Measurements from ENCODE around the gene CEP164.

The CEP164 gene

GRCh38 chr11:117424781-117425180, 97.1 kb downstream of the CEP164 start:
- DNase-seq = no peak

DNA sequence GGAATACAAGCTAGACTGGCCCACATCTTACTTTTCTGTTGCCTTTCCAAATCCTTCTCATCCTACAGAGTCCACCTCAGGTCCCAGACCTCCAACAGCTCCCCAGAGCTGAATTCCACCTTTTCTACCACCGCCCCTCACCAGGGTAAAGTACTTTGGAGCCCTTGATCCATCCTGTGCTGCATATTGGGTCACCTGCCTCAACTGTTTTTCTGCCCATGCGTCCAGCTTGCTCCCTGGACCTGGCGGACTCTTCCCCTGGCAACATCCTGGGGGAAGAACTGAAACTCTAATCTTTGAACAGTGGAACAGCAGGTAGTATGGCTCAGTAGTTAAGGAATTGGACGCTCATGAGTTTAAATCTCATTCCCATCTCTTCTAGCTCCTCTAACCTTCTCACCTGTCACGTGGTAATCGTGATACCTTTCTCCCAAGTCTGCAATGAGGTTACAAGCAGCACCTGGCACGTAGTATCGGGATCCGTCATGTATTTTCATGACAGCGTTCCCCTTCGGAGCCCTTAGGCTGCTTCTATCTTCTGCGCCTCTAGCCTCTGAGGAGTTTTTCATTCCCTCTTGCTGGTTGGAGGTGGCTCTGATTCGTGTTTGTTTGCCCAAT, 98.1 kb downstream of the CEP164 start:
- no peak for DNase-seq

GRCh38 chr11:117426297-117426685, 98.6 kb downstream of the CEP164 start:
- peak; percentile 56 for DNase-seq

- DNase-seq = no peak
These were observed 99.3 kb downstream of the CEP164 start for GRCh38 chr11:117426941-117427340.

DNA sequence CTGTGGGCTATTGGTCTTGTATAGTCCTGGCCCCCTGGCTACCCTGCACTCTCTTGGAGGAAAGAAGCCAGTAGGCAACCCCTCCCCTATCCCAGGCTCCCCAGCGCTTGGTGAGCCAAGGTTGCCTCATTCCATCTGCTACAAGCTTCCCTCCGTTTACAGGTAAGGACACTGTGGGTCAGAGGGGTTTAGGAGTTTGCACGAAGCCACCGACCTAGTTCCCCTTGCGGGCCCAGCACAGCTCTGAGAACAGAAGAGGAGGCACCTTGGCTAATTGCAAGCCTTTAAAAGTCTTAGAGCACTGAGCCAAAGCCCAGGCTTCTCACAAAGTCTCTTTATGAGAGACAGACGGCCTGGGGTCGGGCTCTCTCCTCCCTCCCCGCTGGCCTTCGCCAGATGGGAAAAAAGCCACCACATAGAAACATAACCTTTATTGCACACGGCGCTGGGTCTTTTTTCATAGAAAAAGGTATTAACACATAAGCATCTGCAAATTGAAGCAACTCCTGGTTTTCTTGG, 99.8 kb downstream of the CEP164 start:
- no peak for DNase-seq

GRCh38 chr11:117428186-117428855, 100.7 kb downstream of the CEP164 start:
- no peak for DNase-seq

GRCh38 chr11:117428856-117429229, 101.2 kb downstream of the CEP164 start:
- DNase-seq = no peak

DNA sequence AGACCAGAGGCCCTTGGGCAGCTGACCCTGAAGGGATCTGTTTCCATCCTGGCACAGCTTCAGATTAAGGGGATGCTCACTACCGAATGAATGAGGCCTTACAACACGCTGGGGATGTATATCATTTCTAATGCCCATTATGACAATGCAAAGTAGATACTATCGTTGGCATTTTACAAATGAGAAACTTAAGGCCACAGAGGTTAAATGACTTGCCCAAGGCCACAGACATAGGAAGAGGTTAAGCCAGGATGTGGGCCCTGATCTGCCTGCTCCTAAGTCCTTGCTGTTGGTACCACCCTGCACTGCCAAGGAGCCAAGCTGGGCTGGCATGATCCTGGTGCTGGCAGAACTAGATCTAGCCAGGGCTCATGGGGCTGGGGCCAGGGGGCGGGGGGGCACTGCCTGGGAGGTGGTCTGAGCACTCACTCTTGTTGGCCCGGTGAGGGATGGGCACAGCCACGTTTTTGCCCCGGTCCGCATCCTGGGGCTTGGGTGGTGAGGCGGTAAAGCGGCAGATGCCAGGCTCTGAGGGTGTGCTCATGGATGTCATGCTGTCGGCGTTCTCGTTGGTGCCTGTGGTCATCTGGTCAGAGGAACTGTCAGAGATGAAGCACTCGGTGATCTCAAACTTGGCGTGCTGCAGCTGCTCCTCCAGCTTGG, 102.8 kb downstream of the CEP164 start:
- no peak for DNase-seq

GRCh38 chr11:117431436-117431835, 103.8 kb downstream of the CEP164 start:
- DNase-seq = no peak

DNA sequence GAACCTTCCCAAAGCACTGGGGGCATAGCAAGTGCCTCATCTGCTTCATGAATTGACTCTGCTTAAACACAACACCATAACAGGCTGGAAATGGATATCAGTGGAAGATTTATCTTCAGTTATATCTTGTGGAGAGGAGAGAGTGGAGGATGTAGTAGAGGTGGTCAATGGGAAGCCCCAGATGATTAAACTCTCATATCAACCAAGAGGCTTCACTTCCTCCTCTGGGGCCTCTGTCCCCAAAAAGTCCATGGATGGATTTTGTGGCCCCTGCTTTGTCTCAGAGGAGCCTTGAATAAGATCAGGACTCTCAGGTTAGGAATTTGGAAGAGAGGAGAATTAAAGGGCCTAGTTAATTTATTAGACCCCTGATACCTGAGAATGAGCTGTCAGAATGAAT, 106.1 kb downstream of the CEP164 start:
- DNase-seq = no peak

DNA sequence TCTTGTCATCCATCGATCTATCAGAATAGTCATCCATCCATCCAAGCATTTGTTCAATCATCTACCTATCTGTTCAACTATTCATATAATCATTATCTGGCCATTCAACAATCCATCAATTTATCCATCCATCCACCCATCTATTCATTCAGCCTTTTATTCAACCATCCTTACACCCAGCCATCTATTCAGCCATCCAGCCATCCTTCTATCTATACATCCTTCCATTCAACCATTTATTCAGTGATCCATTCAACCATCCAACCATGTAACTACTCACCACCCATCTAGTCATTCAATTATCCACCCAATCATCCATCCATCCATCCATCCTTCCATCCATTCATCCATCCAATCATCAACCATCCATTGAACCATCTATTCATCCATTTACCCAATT, 106.8 kb downstream of the CEP164 start:
- no peak for DNase-seq

GRCh38 chr11:117435326-117435725, 107.7 kb downstream of the CEP164 start:
- no peak for DNase-seq

GRCh38 chr11:117437041-117437790, 109.6 kb downstream of the CEP164 start:
- DNase-seq = no peak

DNA sequence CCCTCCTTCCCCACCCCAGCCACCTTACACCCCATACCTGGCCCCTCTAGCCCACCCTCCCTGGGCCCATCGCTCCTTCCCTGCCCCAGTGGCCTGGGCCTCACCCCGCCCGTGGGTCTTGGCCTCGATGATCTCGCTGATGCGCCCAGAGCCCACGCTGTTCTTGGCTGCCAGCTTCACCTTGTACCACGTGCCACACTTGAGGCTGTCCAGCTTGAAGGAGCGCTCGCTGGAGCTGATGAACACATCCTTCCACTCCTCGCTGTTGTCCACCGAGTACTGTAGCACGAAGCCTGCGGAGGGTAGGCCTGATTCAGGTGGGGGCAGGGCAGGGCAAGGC, 110.1 kb downstream of the CEP164 start:
- DNase-seq = no peak

DNA sequence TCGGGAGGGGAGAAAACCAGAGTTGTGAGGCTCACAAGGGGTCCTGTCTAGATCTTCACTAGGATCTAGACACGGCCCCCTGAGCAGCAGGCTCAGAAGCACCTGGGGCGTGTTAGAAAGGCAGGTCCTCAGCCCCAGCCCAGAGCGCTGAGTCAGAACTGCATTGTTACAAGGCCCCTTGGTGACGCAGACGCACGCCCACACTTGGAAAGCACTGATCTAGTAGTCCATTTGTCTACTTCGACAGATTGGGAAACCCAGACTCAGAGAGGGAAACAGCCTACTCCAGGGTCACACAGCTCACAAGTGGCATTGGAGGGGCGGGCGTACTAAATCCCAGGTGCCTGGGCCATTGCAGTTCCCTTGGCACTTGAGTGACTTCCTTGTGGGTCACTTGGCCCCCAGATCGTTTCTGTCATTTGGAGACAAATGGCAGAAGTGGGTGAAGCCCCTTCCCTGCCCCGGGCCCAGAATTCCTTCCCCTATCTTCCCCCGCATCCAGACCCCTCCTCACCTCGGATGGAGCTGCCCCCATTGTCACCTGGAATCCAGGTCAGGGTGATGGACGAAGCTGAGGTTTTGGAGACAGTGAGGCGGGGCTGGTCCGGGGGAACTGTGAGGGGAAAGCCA, 110.8 kb downstream of the CEP164 start:
- DNase-seq = no peak

- no peak for DNase-seq
These were observed 111.6 kb downstream of the CEP164 start for GRCh38 chr11:117439256-117439655.

GRCh38 chr11:117440258-117440657, 112.6 kb downstream of the CEP164 start:
- no peak for DNase-seq

GRCh38 chr11:117441146-117441975, 113.7 kb downstream of the CEP164 start:
- no peak for DNase-seq

- no peak for DNase-seq
These were observed 114.6 kb downstream of the CEP164 start for GRCh38 chr11:117442049-117442868.

DNA sequence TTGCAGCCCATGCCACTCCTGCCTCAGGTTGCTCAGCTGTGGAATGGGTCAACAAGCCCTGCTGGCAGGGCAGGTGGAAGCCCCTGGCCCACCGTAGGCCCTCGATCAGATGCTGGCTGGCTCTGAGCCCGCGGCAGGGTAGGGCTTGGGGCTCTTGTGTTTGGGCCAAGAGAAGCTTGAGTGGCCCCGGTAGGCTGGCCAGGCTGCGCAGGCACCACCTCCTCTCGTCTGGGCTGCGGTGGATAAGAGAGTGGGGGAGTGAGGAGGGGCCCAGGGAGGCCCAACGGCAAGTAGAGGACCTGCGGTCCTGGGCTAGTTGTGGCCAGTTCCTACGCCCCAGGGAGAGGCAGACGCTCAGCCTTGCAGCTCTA, 115.2 kb downstream of the CEP164 start:
- no peak for DNase-seq

All from COR-L47 (cell line).